GM23338 (cell line): ENCODE measurements around the gene MICALL2. TPM values are rescaled to one million over a fixed set of nuclear protein-coding genes. Genes with fewer than 3 reads are reported as not detected.

Source experiments
- ATAC-seq: fragments of 200-7000 bp; cut with Tn5 transposase; 3 replicates; pipeline ENCODE4 v1.9.1; 2020
- DNase-seq: peaks from one replicate; pipeline ENCODE4 v3.0.0-alpha.2; 2015; ENCODE audit warnings: low spot score
- H2AFZ ChIP-seq: fragments of 200-600 bp; sonication (generic); 2 replicates; pipeline ENCODE4 v1.8.0; 2016; ENCODE audit warnings: antibody characterized with exemption, mild to moderate bottlenecking, moderate library complexity
- H3F3A ChIP-seq: fragments of 200-600 bp; sonication (generic); replicated peaks from 2 replicates; pipeline ENCODE4 v1.8.0; 2017; ENCODE audit warnings: antibody characterized with exemption, mixed run types, low read depth
- H3K27ac ChIP-seq: fragments of 200-600 bp; sonication (generic); 2 replicates; pipeline ENCODE4 v1.6.1; 2016; ENCODE audit warnings: low read depth
- H3K27me3 ChIP-seq: fragments of 200-600 bp; sonication (generic); 2 replicates; pipeline ENCODE4 v1.8.0; 2016; ENCODE audit warnings: mild to moderate bottlenecking, mixed run types, moderate library complexity; ENCODE audit not compliant: insufficient read depth
- H3K36me3 ChIP-seq: fragments of 200-600 bp; sonication (generic); 2 replicates; pipeline ENCODE4 v1.8.0; 2016; ENCODE audit warnings: mild to moderate bottlenecking; ENCODE audit not compliant: insufficient read depth
- H3K4me1 ChIP-seq: fragments of 200-600 bp; sonication (generic); 2 replicates; pipeline ENCODE4 v1.8.0; 2016; ENCODE audit warnings: mild to moderate bottlenecking, moderate library complexity; ENCODE audit not compliant: insufficient read depth
- H3K4me2 ChIP-seq: fragments of 200-600 bp; sonication (generic); 2 replicates; pipeline ENCODE4 v1.7.1; 2017; ENCODE audit warnings: mixed run types
- H3K4me3 ChIP-seq: fragments of 200-600 bp; sonication (generic); 2 replicates; pipeline ENCODE4 v1.6.1; 2016; ENCODE audit warnings: mixed run types
- H3K79me2 ChIP-seq: fragments of 200-600 bp; sonication (generic); replicated peaks from 2 replicates; pipeline ENCODE4 v1.8.0; 2017; ENCODE audit warnings: mild to moderate bottlenecking; ENCODE audit not compliant: insufficient read depth
- H3K9me2 ChIP-seq: fragments of 200-600 bp; sonication (generic); 2 replicates; pipeline ENCODE4 v1.8.0; 2017; ENCODE audit not compliant: insufficient read depth
- H4K20me1 ChIP-seq: fragments of 200-600 bp; sonication (generic); replicated peaks from 2 replicates; pipeline ENCODE4 v1.8.0; 2017; ENCODE audit warnings: mild to moderate bottlenecking; ENCODE audit not compliant: insufficient read depth
- H3K27ac Mint-ChIP-seq: 2 replicates; pipeline ENCODE4 v1.8.0; 2020; ENCODE audit warnings: inconsistent platforms, mild to moderate bottlenecking, moderate library complexity, mixed read lengths
- H3K27me3 Mint-ChIP-seq: 3 replicates; pipeline ENCODE4 v1.8.0; 2022; ENCODE audit warnings: low read depth, mild to moderate bottlenecking, moderate library complexity, mixed read lengths, inconsistent platforms; ENCODE audit not compliant: insufficient read depth, poor library complexity
- H3K36me3 Mint-ChIP-seq: 3 replicates; pipeline ENCODE4 v1.8.0; 2021; ENCODE audit warnings: low read depth, mild to moderate bottlenecking, inconsistent platforms, moderate library complexity, mixed read lengths
- H3K4me1 Mint-ChIP-seq: 3 replicates; pipeline ENCODE4 v1.8.0; 2020; ENCODE audit warnings: mild to moderate bottlenecking, inconsistent platforms, mixed read lengths
- H3K4me3 Mint-ChIP-seq: 3 replicates; pipeline ENCODE4 v1.8.0; 2021; ENCODE audit warnings: moderate library complexity, mild to moderate bottlenecking, inconsistent platforms, mixed read lengths
- H3K9me3 Mint-ChIP-seq: 3 replicates; pipeline ENCODE4 v1.8.0; 2020; ENCODE audit warnings: moderate library complexity, mild to moderate bottlenecking, inconsistent platforms, mixed read lengths
- CREB1 ChIP-seq: fragments of 250-450 bp; sonication (Bioruptor Pico); IDR thresholded peaks from 2 replicates; pipeline ENCODE4 v1.5.0; 2020; ENCODE audit warnings: low read depth, mild to moderate bottlenecking, moderate library complexity
- CTCF ChIP-seq, 2 experiments: fragments of 200-600 bp in 1 of 2; sonication (generic) in 1 of 2; conservative IDR thresholded peaks; 2 replicates each; pipeline versions ENCODE4 v1.5.1 to v1.6.1; 2016 to 2017; ENCODE audit warnings: antibody characterized with exemption in 2 of 2, low read depth in 2 of 2, mild to moderate bottlenecking in 2 of 2, moderate library complexity in 1 of 2
- ETS1 ChIP-seq: IDR thresholded peaks from 2 replicates; pipeline ENCODE4 v1.6.1; 2016; ENCODE audit warnings: antibody characterized with exemption
- EZH2 ChIP-seq: fragments of 200-600 bp; sonication (generic); IDR thresholded peaks from one replicate; pipeline ENCODE4 v1.8.0; 2017; ENCODE audit warnings: antibody characterized with exemption, mild to moderate bottlenecking, low read depth; ENCODE audit not compliant: unreplicated experiment
- EZH2phosphoT487 ChIP-seq: fragments of 200-600 bp; sonication (generic); IDR thresholded peaks from one replicate; pipeline ENCODE4 v1.8.1; 2018; ENCODE audit warnings: antibody characterized with exemption; ENCODE audit not compliant: unreplicated experiment
- JUNB ChIP-seq: IDR thresholded peaks from one replicate; pipeline ENCODE4 v1.6.1; 2016; ENCODE audit warnings: antibody characterized with exemption; ENCODE audit not compliant: unreplicated experiment
- NANOG ChIP-seq: IDR thresholded peaks from 2 replicates; pipeline ENCODE4 v1.6.1; 2016; ENCODE audit warnings: antibody characterized with exemption, borderline replicate concordance
- POLR2AphosphoS5 ChIP-seq: IDR thresholded peaks from 2 replicates; pipeline ENCODE4 v1.6.1; 2016; ENCODE audit warnings: antibody characterized with exemption, low read depth
- REST ChIP-seq: IDR thresholded peaks from one replicate; pipeline ENCODE4 v1.6.1; 2018; ENCODE audit warnings: antibody characterized with exemption; ENCODE audit not compliant: unreplicated experiment
- STAT1 ChIP-seq: IDR thresholded peaks from one replicate; pipeline ENCODE4 v1.6.1; 2016; ENCODE audit warnings: antibody characterized with exemption; ENCODE audit not compliant: unreplicated experiment
- ZNF114 ChIP-seq: fragments of 250-450 bp; sonication (Bioruptor Pico); IDR thresholded peaks from 2 replicates; pipeline ENCODE4 v1.5.0; 2020; ENCODE audit warnings: mild to moderate bottlenecking, moderate library complexity
- ZNF331 ChIP-seq: fragments of 250-450 bp; sonication (Bioruptor Pico); IDR thresholded peaks from 2 replicates; pipeline ENCODE4 v1.5.0; 2020; ENCODE audit warnings: low read depth, mild to moderate bottlenecking, moderate library complexity
- ZNF462 ChIP-seq: fragments of 250-450 bp; sonication (Bioruptor Pico); IDR thresholded peaks from 2 replicates; pipeline ENCODE4 v1.5.0; 2020; ENCODE audit warnings: mild to moderate bottlenecking, moderate library complexity
- polyA plus RNA-seq: library from polyadenylated mRNA; unstranded; fragments of >200 nt; fragmentation: Nextera tagmentation; extraction: Ambion mirVana; gene quantifications from 2 replicates; pipeline ENCODE4 v1.2.1, GENCODE V29; 2016
- total RNA-seq: library from RNA; depleted of rRNA; stranded (reverse); fragments of >200 nt; shearing (Covaris generic); gene quantifications from 2 replicates; pipeline ENCODE4 v1.2.3, GENCODE V29; 2014

Gene MICALL2
- total and polyA plus RNA-seq, 2 experiments from 2014 or later: 7.0 to 13.0 TPM

- Histone ChIP-seq H3K4me2 (peak overlapping the region; percentile 79), H3K27me3 (no peaks in the 10 kb centered on the region), H3K9me2 (no peaks in the 10 kb centered on the region), H2AFZ (0 out of 2 replicates have a peak overlapping the region, but pooled peaks have one; percentile 23), H3K36me3 (no peaks in the 10 kb centered on the region), H3K27ac (no peak overlapping the region), H3K4me3 (peak overlapping the region; percentile 49), H3K4me1 (peaks cover 6% of the 10 kb centered on the region; the same call in 1 of the 2 replicates), H4K20me1 (no peaks in the 10 kb centered on the region; the same call in 1 of the 2 replicates), H3K79me2 (no peaks in the 10 kb centered on the region), H3F3A (no peaks in the 10 kb centered on the region; the same call in 1 of the 2 replicates)
- H3K27me3 Mint-ChIP-seq: peaks cover 14% of the 10 kb centered on the region
- no peak overlapping the region for H3K27ac Mint-ChIP-seq
- ATAC-seq: peak; percentile 3
- no peaks in the 10 kb centered on the region for H3K9me3 Mint-ChIP-seq
- peak overlapping the region; percentile 36; the same call in 1 of the 3 replicates for H3K4me3 Mint-ChIP-seq
- DNase-seq: no peak
- H3K4me1 Mint-ChIP-seq: peaks cover 18% of the 10 kb centered on the region; the same call in 2 of the 3 replicates
- TF ChIP-seq STAT1 (no peak), ZNF114 (CRISPR knock-in tag) (no peak), NANOG (no peak), CTCF (conservative IDR thresholded peaks at IDR 0.05; ENCODE audit: low read depth in 2 of 2) (no peak), ETS1 (no peak), EZH2phosphoT487 (no peak), JUNB (no peak), REST (no peak), ZNF462 (CRISPR knock-in tag) (no peak), ZNF331 (CRISPR knock-in tag) (no peak), CREB1 (CRISPR knock-in tag) (no peak), EZH2 (no peak), POLR2AphosphoS5 (no peak)
- no peaks in the 10 kb centered on the region for H3K36me3 Mint-ChIP-seq
These were observed 900 bp upstream of the MICALL2 start for GRCh38 chr7:1459920-1460820.
